C4-2B (cell line): ENCODE measurements around the gene OXGR1.

ENCODE experiments used
- CTCF ChIP-seq: fragments of 450-650 bp; conservative IDR thresholded peaks from 2 replicates; pipeline ENCODE4 v1.5.1; 2017; ENCODE audit warnings: mild to moderate bottlenecking
- ZFX ChIP-seq: fragments of 450-650 bp; IDR thresholded peaks from 2 replicates; pipeline ENCODE4 v1.6.1; 2017

- TF ChIP-seq CTCF (peak; percentile 43), ZFX (no peak)
These were observed 30.3 kb downstream of the OXGR1 start for GRCh38 chr13:96963786-96964475.
